Pancreas (tissue), 10 donors: ENCODE results near the gene EEF2K. TPM values are rescaled to one million over a fixed set of nuclear protein-coding genes. Genes with fewer than 3 reads are reported as not detected.

Experiments
- ATAC-seq, 4 donors: fragments of 200-7000 bp; cut with Tn5 transposase; one replicate each; pipeline versions ENCODE4 v1.8.0 to v1.9.1; 2020; ENCODE audit warnings: mild to moderate bottlenecking in 4 of 4, moderate library complexity in 4 of 4
- DNase-seq, 6 donors: peaks; one replicate each; pipeline ENCODE4 v3.0.0-alpha.2; 2020
- FAIRE-seq: peaks from 2 replicates; lab custom pipeline; 2012; peaks lifted over from hg19 to GRCh38; lab: Jason Lieb, UNC
- H3K27ac ChIP-seq, 4 donors: fragments of 200-600 bp; sonication (generic); 1 replicate in 3 of 4; 2 replicates in 1 of 4; pipeline versions ENCODE4 v1.5.0 to v1.8.0; 2020
- H3K27me3 ChIP-seq, 4 donors: fragments of 200-600 bp; one replicate each; pipeline ENCODE4 v1.8.0; 2021
- H3K36me3 ChIP-seq, 3 donors: fragments of 200-600 bp; sonication (generic) in 1 of 3; one replicate each; pipeline versions ENCODE4 v1.5.0 to v1.8.0; 2020 to 2021
- H3K4me1 ChIP-seq, 3 donors: fragments of 200-600 bp; one replicate each; pipeline ENCODE4 v1.8.0; 2021
- H3K4me3 ChIP-seq, 4 donors: fragments of 200-600 bp; sonication (generic) in 2 of 4; one replicate each; pipeline versions ENCODE4 v1.5.0 to v1.8.0; 2020 to 2021
- H3K9me3 ChIP-seq, 4 donors: fragments of 200-600 bp; one replicate each; pipeline ENCODE4 v1.8.0; 2021
- CTCF ChIP-seq, 4 donors: fragments of 200-600 bp; sonication (generic) in 3 of 4; IDR thresholded peaks; one replicate each; pipeline versions ENCODE4 v1.5.0 to v1.8.0; 2021; ENCODE audit warnings: antibody characterized with exemption in 4 of 4
- WGBS, 2 donors: extraction: QIAGEN DNeasy Blood & Tissue Kit; methylation state at CpG; one replicate each; pipeline ENCODE4 v1.1.7; 2013; 5-methylcytosine and 5-hydroxymethylcytosine counted together
- intact Hi-C, 3 donors: fragments of 100-400 bp; cut with DNase I; formaldehyde crosslinking; loops; one replicate each; pipeline versions ENCODE4 v1.11.1 to v1.14.2; 2022
- polyA plus RNA-seq, 2 donors: library from polyadenylated mRNA; stranded (reverse); fragments of 200-250 nt; gene quantifications; one replicate each; pipeline ENCODE4 v1.2.3, GENCODE V29; 2013
- total RNA-seq, 6 donors: library from RNA; stranded (reverse); fragmentation: NEBNext Ultra II Directional in 4 of 6; extraction: Animal tissue kit (Norgen Biotek cat#: 25700) in 4 of 6; gene quantifications; one replicate each; pipeline versions ENCODE4 v1.2.1 to v1.2.4, GENCODE V29; 2021 to 2023
- donor health status: healthy with polysubstance abuse.
- donor health status: DM: no; HTN: no; CAD: no; lungs with moderate emphysema.
- donor health status: DM: no; HTN: no; CAD: no.
- donor health status: control.
- donor health status: control.
- donor health status: Bipolar disorder and iron deficiency.
- donor health status: DM: yes; HTN: yes; CAD: no.
- donor health status: DM: no; HTN: no; CAD: no.
- donor health status: DM: no; HTN: no; CAD: no.
- donor health status: DM: yes; HTN: yes; CAD: no.

Gene EEF2K
- total and polyA plus RNA-seq, 8 donors = 6.1 to 21.1 (median 16.5) TPM

DNA sequence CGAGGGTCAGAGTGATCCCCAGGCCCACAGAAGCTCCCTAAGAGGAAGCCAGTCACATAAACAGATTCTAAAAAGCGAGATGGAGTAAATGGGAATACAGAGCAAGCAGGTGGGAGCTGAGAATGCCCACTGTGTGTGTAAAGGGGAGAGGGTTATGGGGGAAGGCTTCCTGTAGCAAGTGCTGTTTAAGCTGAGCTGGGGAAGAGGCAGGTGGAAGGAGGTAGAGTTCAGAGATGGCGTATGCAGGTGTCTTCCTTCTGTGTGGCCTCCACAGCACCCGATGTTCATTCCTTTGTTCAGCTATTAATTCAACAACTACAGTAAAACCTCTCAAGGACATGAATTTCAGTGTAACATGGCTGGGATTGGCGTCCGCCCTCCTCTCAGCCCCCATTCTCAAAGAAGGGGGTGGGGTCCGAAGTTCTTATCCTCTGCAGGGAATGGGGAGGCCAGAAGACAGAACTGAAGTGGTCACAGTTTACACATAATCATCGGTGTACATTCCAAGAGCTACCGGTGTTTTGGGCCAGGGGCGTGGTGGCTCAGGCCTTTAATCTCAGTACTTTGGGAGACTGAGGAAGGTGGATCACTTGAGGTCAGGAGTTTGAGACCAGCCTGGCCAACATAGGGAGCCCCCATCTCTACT, 1.8 kb downstream of the EEF2K start:
- Histone ChIP-seq H3K27ac (peak overlapping the region in 1 of 4 donors; percentile 86), H3K36me3 (peaks cover 0 to 3% (median 0%) of the 10 kb centered on the region in 3 donors), H3K27me3 (no peaks in the 10 kb centered on the region), H3K4me1 (peaks cover 0 to 18% (median 11%) of the 10 kb centered on the region in 3 donors), H3K9me3 (no peaks in the 10 kb centered on the region), H3K4me3 (peak overlapping the region in 3 of 4 donors; percentile 63 to 95 (median 90))
- ATAC-seq (no peak), DNase-seq (no peak), FAIRE-seq (no peak)
- 39 to 40% methylated on average over 10 of the region's 10 CpGs for WGBS, 2 donors
- no peak for TF ChIP-seq CTCF (IDR thresholded peaks at IDR 0.05)
- intact Hi-C loops = loop anchor here in 1 of 3 donors (5.0 kb wide), 1 partner anchor 84 kb away; no protein-coding TSS in a partner anchor

DNA sequence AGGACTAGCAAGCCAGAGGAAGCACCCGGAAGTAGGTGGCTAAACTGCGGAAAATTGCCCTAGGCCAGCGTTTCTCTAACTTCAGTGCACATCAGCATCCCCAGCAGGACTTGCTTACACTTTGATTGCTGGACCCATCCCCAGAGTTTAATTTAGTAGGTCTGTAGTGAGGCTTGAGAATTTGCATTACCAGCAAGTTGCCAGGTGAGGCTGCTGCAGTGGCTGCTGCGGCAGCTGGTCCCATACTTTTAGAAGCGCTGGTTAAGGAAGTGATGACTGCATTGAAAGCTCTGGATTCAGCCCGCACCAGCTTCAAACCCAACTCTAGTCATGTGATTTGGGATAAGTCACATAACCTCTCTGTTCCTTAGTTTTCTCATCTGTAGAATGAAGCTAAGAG, 4.2 kb downstream of the EEF2K start:
- ATAC-seq (no peak), DNase-seq (no peak), FAIRE-seq (no peak)
- peaks cover 0 to 8% (median 0%) of the 10 kb centered on the region in 3 donors for H3K36me3 ChIP-seq
- H3K4me1 ChIP-seq = peaks cover 0 to 18% (median 11%) of the 10 kb centered on the region in 3 donors
- H3K27me3 ChIP-seq = no peaks in the 10 kb centered on the region
- H3K27ac ChIP-seq = no peak overlapping the region
- no peak for TF ChIP-seq CTCF (IDR thresholded peaks at IDR 0.05)
- H3K4me3 ChIP-seq = no peak overlapping the region
- intact Hi-C loops = loop anchor here in 1 of 3 donors (10.0 kb wide), 1 partner anchor 75 kb away; no protein-coding TSS in a partner anchor
- H3K9me3 ChIP-seq = no peaks in the 10 kb centered on the region
- 94 to 95% methylated on average over 6 of the region's 6 CpGs for WGBS, 2 donors

DNA sequence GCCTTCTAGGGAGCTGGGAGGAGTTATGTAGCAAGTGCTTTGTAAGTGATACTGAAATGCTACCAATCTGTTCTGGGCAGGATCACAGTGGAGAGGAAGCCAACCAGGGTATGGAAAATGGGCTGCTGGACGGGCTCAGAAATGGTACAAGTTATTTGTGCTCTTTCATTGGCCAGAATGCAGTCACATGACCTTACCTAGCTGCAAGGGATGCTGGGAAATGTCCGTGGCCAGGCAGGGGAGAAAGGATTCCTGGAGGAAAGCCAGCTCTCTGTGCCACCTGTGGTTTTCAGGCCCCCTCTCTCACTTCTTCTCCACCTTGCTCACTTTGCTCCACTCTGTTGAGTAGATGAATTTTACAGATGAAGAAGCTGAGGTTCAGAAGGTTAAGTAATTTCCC, 4.8 kb downstream of the EEF2K start:
- Histone ChIP-seq H3K27me3 (no peaks in the 10 kb centered on the region), H3K4me1 (peaks cover 0 to 22% (median 15%) of the 10 kb centered on the region in 3 donors), H3K27ac (no peak overlapping the region), H3K9me3 (no peaks in the 10 kb centered on the region), H3K4me3 (no peak overlapping the region), H3K36me3 (peaks cover 0 to 8% (median 0%) of the 10 kb centered on the region in 3 donors)
- intact Hi-C loops = loop anchor here in 1 of 3 donors (10.0 kb wide), 1 partner anchor 74 kb away; no protein-coding TSS in a partner anchor
- WGBS, 2 donors = 66 to 78% methylated on average over 2 of the region's 2 CpGs
- no peak for TF ChIP-seq CTCF (IDR thresholded peaks at IDR 0.05)
- ATAC-seq (no peak), DNase-seq (no peak), FAIRE-seq (no peak)

DNA sequence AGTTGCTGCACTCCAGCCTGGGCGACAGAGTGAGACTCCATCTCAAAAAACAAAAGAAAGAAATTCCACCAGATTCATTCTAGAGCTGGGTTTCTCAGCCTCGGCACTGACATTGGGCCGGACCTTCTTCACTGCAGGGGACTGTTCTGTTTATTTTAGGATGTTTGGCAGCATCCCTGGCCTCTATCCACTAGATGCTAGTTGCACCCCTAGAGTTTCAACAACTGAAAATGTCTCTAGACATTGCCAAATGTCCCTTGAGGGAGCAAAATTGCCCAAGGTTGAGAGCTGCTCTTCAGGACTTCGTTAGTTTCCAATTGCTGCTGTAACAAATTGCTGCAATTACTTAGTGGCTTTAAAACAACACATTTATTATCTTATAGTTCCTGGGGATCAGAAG, 7.2 kb downstream of the EEF2K start:
- no peak for TF ChIP-seq CTCF (IDR thresholded peaks at IDR 0.05)
- intact Hi-C loops = loop anchor here in 1 of 3 donors (10.0 kb wide), 1 partner anchor 72 kb away; no protein-coding TSS in a partner anchor
- no peak overlapping the region for H3K27ac ChIP-seq
- H3K36me3 ChIP-seq = peaks cover 0 to 8% (median 0%) of the 10 kb centered on the region in 3 donors
- peaks cover 0 to 21% (median 20%) of the 10 kb centered on the region in 3 donors for H3K4me1 ChIP-seq
- FAIRE-seq (no peak), ATAC-seq (no peak), DNase-seq (no peak)
- WGBS, 2 donors = 80 to 87% methylated on average over 4 of the region's 4 CpGs
- H3K27me3 ChIP-seq = no peaks in the 10 kb centered on the region
- H3K9me3 ChIP-seq = no peaks in the 10 kb centered on the region
- no peak overlapping the region for H3K4me3 ChIP-seq

- 97 to 98% methylated on average over 3 of the region's 3 CpGs for WGBS, 2 donors
- no peak overlapping the region for H3K27ac ChIP-seq
- H3K27me3 ChIP-seq = no peaks in the 10 kb centered on the region
- DNase-seq = no peak
- TF ChIP-seq CTCF (IDR thresholded peaks at IDR 0.05) = no peak
- H3K36me3 ChIP-seq = peaks cover 0 to 8% (median 0%) of the 10 kb centered on the region in 3 donors
- ATAC-seq = no peak
- intact Hi-C loops = loop anchor here in 1 of 3 donors (10.0 kb wide), 1 partner anchor 71 kb away; no protein-coding TSS in a partner anchor
- no peak overlapping the region for H3K4me3 ChIP-seq
- H3K9me3 ChIP-seq = no peaks in the 10 kb centered on the region
- H3K4me1 ChIP-seq = peaks cover 0 to 17% (median 15%) of the 10 kb centered on the region in 3 donors
- no peak for FAIRE-seq
These were observed 7.7 kb downstream of the EEF2K start for GRCh38 chr16:22213801-22214200.
